GM18508 (cell line): ENCODE measurements around the gene KSR1.
"Not testable (repeated sequence)": the region's sequence is repeated elsewhere in the genome, so short reads cannot be mapped to it uniquely, and the experiment has no call there.

Source experiments
- ATAC-seq: cut with Tn5 transposase; IDR thresholded peaks from one replicate; pipeline ENCODE4 v1.9.1; 2021; ENCODE audit warnings: moderate number of reproducible peaks; ENCODE audit not compliant: insufficient read depth, unreplicated experiment

The KSR1 gene

DNA sequence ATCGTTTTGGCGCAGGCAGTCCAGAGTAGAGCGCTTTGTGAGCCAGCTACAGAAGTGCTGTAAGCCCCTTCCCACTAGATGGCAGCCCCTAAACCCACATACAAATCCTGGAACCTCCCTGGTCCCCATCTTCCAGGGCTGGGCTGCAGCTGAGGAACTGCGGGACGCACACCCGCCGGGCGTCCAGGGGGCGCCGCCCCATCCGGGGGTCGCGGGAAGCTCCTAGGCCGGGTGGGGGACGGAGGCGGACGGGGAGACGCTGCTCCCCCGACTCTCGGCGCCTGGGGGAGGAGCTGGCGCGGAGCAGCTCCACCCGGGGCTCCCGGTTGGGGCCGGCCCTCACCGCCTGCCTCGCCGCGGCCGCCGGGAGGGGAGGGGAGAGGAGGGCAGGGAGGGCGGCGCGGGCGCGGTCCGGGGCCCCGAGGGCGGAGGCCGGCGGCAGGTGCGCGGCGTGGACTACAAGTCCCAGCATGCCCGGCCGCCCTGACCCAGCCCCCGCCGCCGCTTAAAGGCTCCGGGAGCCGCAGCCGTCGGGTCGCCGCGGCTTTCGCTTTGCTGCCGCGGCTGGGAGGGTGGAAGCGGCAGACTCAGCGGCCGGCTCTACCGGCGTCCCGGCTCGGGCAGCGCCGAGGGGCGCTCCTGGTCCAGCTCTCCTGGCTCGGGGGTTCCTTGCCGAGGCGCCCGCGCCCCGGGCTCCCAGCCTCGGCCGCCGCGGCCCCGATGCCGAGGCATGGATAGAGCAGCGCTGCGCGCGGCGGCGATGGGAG is at the start of gene KSR1:
TSS of gene KSR1 (plus strand) at position 535 of the 767 bp plus-strand sequence. CDS start at position 731, 196 bp downstream.
- ATAC-seq, result no peak

- ATAC-seq, result no peak
These were observed 48.1 kb upstream of the KSR1 start for GRCh38 chr17:27407916-27408864.

DNA sequence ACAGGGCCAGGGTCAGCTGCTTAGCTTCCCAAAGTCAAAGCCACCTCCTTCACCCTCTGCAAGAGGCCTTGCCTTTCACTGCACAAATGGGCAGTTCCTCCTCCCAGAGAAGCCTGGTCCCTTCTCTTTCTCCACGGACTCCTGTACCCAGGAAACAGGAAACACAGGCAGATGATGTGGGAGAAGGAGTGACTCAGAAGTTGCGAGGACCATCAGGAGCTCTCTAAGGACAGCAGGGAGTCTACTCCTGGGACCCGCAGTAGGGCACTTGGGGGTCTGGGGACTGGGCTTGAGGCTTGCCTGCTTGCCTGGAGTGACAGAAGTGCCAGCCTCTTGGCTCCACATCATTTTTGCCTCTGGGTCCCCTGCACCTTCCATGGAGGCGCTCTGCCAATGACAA is 47.4 kb upstream of the KSR1 start:
- ATAC-seq, result no peak

DNA sequence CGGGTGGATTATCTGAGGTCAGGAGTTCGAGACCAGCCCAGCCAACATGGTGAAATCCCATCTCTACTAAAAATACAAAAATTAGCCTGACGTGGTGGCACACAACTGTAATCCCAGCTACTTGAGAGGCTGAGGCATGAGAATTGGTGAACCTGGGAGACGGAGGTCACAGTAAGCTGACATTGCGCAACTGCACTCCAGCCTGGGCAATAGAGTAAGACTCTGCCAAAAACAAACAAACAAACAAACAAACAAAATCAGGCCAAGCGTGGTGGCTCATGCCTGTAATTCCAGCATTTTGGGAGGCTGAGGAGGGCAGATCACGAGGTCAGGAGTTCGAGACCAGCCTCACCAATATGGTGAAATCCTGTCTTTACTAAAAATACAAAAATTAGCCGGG is 44.1 kb upstream of the KSR1 start:
- ATAC-seq, result not testable (repeated sequence)

GRCh38 chr17:27413315-27413714 is 42.9 kb upstream of the KSR1 start:
- no peak for ATAC-seq

DNA sequence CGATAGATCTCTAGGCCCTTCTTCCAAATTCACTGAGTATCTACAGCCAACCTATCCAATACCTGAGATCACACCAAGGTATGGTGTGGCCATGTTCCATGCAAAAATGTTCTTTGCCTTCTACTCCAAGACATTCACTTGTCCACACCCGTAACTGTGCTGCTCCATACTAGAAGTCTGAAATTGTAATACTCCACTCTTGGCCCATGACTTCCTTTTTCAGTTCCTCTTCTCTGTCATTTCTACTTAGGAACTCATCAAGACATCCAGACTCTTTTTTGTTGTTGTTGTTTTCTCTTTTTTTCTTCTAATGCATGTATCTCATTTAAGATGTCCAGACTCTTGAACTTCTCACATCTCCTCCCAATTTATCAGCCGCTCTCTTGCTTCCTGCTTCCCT is 42.5 kb upstream of the KSR1 start:
- ATAC-seq, result no peak

DNA sequence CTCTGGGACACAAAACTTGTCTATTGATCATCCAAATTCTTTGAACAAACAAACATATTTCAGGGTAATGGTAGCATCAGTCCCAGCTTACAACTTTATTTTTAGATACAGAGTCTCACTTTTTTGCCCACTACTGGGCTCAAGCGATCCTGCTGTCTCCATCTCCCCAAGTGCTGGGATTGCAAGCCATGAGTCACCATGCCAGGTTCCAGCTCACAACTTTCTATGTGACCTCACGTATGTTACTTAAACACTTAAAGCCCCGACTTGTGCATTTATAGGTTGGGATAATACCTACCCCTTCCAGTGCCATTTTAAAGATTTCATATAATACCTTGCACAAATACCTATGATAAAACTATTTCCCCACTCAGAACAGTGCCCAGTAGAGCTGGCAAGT is 42.0 kb upstream of the KSR1 start:
- no peak for ATAC-seq

DNA sequence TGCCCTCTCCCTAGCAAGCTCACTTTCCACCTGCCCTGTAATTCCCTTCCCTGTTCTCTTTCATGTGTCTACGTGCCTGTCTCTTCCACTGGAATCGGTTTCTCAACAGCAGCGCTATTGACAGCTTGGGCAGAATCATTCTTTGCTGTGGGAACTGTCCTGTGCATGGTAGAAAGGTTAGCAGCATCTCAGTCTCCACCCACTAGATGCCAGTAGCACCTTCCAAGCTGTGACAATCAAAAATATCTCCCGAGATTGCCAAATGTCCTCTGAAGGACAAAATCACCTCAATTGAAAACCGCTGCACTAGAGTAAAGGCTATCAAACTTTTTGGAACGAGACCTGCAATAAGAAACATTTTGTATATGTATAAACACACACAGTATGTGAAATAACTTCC is 41.6 kb upstream of the KSR1 start:
- ATAC-seq, result no peak

DNA sequence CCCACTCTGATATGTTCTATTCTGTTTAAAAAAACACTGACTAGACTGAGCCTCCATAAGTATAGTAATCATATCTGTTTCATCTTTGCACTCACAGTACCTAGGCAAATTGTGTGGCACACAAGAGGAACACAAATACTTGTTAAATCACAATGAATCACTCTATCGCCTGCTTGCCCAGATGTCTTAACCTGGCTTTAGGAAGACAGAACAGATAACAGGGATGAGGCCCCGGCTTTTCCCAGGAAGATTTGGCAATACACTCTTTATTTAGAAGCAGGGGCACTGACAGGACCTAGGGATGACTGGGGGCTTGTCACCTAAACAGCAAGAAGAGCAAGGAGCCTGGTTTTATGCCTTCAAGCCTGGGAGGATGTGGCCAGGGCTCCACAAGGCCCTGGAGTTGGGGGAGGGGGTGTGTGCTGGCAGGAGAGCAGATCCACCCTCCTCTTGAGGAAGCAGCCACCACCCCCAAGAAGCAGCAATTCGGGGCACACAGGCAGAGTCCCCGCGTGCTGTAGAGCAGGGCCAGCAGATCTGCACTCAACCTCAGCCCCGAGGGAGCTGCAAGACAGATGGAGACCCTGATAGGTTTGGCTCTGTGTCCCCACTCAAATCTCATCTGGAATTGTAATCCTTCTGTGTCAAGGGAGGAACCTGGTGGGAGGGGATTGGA is 41.0 kb upstream of the KSR1 start:
- ATAC-seq, result no peak

GRCh38 chr17:27417596-27418365 is 38.5 kb upstream of the KSR1 start:
- no peak for ATAC-seq

GRCh38 chr17:27418366-27418615 is 38.0 kb upstream of the KSR1 start:
- ATAC-seq, result no peak

DNA sequence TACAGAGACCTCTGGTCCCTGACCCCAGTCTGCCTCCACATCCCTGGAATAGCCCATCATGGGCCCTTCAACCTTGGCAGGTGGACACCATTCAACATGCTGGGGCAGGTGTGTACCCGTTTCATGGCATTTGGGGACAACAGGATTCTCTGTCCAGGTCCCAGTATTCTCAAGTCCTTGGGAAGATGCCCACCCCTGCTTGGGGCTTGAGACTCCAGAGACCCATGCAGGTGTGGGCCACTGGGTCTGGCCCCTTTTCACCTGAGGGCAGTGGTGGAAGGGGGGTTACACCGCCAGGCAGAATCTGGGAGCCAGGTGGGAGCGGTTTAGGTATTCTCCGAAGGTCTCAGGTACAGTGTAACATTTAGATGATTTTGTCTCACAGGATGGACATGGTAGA is 37.1 kb upstream of the KSR1 start:
- ATAC-seq, result no peak

DNA sequence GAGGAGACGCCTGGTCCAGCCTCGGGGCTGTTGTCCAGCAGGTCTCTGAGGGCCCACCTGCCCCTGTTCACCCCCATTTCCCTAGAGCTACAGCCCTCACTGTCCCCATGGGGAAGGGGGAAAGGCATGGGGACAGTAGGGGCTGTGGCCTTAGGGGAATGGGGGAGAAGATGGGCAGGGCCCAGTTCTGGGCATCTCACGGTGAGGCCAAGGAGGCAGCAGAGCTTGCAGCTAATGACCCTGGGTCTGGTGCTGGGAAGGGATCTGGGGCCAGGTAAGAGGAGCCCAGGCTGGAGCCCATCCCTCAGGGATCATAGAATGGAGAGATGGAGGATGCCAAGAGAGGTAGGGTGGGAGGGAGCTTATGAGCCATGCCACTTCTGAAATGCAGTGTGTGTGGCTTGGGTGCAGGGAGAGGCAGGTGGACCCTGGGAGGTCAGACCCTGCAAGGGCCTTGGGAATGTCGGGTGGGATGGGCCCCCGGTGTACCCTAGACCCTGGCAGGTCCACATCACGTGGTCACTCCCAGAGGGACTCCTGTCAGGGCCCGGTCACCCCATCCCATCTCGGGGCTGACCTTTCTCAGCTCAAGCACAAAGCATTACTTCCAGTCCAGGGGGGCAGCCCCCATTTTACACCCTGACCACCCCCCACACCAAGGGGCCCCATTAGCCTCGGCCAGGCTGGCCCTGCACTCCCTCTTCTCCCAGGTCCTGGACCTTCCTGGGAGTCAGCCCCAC is 35.9 kb upstream of the KSR1 start:
- ATAC-seq, result no peak

GRCh38 chr17:27421111-27421510 is 35.1 kb upstream of the KSR1 start:
- no peak for ATAC-seq

GRCh38 chr17:27421626-27422025 is 34.6 kb upstream of the KSR1 start:
- not testable (repeated sequence) for ATAC-seq

- no peak for ATAC-seq
These were observed 33.6 kb upstream of the KSR1 start for GRCh38 chr17:27422601-27423000.

DNA sequence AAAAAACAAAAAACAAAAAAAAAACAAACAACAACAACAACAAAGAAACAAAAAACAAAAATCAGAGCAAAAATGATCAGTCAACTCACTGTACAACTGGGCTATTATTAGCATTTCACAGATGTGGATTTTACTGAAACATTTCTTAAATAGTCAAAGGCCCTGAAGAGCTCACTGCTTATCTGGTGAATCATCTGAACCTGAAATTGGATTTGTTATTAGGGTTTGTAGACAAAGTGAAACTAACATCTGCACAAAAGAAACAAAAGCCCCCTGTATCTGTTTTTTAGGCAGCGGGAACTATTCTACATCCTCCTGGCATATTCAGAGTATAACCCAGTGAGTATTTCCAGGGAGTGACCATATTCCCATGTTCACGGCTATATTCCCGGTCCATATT is 32.6 kb upstream of the KSR1 start:
- ATAC-seq, result no peak

GRCh38 chr17:27424516-27424915 is 31.7 kb upstream of the KSR1 start:
- no peak for ATAC-seq

- no peak for ATAC-seq
These were observed 31.3 kb upstream of the KSR1 start for GRCh38 chr17:27424941-27425340.

DNA sequence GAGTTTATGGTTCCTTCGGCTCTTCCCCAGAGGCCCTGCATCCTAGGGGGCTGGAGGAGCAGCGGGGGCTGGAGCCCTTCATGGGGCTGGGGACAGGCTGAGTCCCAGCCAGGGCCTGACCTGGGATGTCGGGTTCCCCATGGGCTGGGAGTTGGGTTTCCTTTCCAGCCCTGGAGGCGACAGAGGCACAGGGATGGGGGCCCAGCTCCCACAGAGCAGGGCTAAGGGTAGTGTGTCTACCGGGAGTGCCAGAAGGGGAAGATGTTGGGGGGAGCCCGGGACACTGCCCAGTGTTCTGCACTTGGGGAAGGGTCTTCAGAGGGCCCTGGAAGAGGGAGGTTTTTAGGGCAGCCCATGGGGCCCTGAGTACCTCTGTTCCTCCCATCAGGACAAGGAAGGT is 30.7 kb upstream of the KSR1 start:
- not testable (repeated sequence) for ATAC-seq
